ENCODE results near the gene TSGA10IP.

The TSGA10IP gene

DNA sequence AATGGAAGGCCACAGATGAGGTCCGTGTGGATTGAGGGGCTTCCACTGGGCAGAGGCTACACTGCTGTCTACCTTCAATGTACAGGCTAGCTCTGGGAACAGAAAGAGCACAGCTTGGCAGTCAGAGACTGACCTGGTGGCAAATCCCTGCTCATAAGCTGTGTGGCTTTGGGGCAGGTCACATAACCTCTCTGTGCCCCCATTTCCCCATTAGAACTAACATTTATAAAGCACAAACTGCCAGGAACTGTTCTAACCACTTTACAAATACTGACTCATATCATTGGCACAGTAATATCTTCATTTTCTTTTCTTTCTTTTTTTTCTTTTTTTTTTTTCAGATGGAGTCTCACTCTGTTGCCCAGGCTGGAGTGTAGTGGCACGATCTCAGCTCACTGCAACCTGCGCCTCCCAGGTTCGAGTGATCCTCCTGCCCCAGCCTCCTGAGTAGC is 48.2 kb upstream of the TSGA10IP start:
- H3K4me3 ChIP-seq (ENCODE audit: low read depth in 1 of 2, low read length in 2 of 2) = no peak overlapping the region
- no peak overlapping the region for H3K27ac ChIP-seq (ENCODE audit: low read length)
- ATAC-seq (ENCODE audit: insufficient read depth, low read depth) = no peak

DNA sequence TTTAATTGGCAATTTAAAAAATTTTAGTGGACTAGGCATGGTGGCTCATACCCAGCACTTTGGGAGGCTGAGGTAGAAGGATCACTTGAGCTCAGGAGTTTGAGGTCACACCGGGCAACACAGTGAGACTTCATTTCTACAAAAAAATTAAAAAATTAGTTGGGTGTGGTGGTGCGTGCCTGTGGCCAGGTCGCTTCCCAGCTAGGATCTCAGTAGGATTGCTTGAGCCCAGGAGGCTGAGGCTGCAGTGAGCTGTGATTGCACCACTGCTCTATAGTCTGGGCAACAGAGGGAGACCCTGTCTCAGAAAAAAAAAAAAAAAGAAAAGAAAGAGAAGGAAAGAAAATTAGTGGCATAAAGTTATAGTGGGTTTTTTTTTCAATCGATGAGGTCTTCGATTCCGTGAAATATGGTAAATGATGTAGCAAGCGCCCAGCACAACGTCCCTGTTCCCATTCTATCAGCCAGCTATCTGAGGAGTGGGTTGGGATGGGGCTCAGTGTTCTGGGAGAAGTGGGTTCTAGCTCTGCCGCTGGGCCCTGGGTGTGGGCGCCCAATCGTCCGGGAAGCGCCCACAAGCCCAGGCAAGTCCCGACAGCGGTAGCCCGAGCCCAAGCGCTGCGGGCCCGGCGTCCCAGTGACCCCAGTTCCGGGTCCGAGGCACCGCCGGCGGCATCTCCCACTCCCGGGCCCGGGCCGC is 46.5 kb upstream of the TSGA10IP start:
- H3K4me3 ChIP-seq (ENCODE audit: low read depth in 1 of 2, low read length in 2 of 2) = peak overlapping the region in 1 of 2 experiments; percentile 53; a peak in 2 of 4 replicates
- peak overlapping the region; percentile 69 for H3K4me2 ChIP-seq (ENCODE audit: insufficient read depth, low read length)
- TF ChIP-seq EZH2 (IDR thresholded peaks at IDR 0.05; ENCODE audit: borderline replicate concordance, low read depth, low read length, severe bottlenecking) = peak; percentile 5
- TF ChIP-seq CTCF (IDR thresholded peaks at IDR 0.05; ENCODE audit: borderline replicate concordance, extremely low read depth, low read length, poor library complexity, severe bottlenecking) = no peak
- H3K27me3 ChIP-seq (ENCODE audit: insufficient read depth, low read length, poor library complexity) = peaks cover 46% of the 10 kb centered on the region
- H4K20me1 ChIP-seq (ENCODE audit: insufficient read depth, low read length) = 0 out of 2 replicates have a peak, but pooled peaks cover 5% of the 10 kb centered on the region
- no peaks in the 10 kb centered on the region for H3K36me3 ChIP-seq (ENCODE audit: insufficient read depth, low read length)
- peaks cover 23% of the 10 kb centered on the region for H3K4me1 ChIP-seq (ENCODE audit: insufficient read depth, low read length)
- peak overlapping the region; percentile 41; the same call in 1 of the 2 replicates for H2AFZ ChIP-seq (ENCODE audit: low read depth, low read length)
- DNase-seq (no peak), ATAC-seq (ENCODE audit: insufficient read depth, low read depth) (no peak)
- H3K9ac ChIP-seq (ENCODE audit: low read depth, low read length) = peak overlapping the region; percentile 43; the same call in 1 of the 2 replicates
- H3K27ac ChIP-seq (ENCODE audit: low read length) = no peak overlapping the region
- no peaks in the 10 kb centered on the region for H3K79me2 ChIP-seq (ENCODE audit: insufficient read depth, low read length)
- H3K9me3 ChIP-seq (ENCODE audit: insufficient read depth, low read length, severe bottlenecking) = no peaks in the 10 kb centered on the region

More for the DNA sequence above, 48.2 kb upstream of the TSGA10IP start:
- H3K9ac ChIP-seq (ENCODE audit: low read depth, low read length) = no peak overlapping the region
- H3K36me3 ChIP-seq (ENCODE audit: insufficient read depth, low read length) = no peaks in the 10 kb centered on the region
- H3K4me2 ChIP-seq (ENCODE audit: insufficient read depth, low read length) = no peak overlapping the region
- H3K9me3 ChIP-seq (ENCODE audit: insufficient read depth, low read length, severe bottlenecking) = no peaks in the 10 kb centered on the region
- TF ChIP-seq EZH2 (IDR thresholded peaks at IDR 0.05; ENCODE audit: borderline replicate concordance, low read depth, low read length, severe bottlenecking) = no peak
- no peak for TF ChIP-seq CTCF (IDR thresholded peaks at IDR 0.05; ENCODE audit: borderline replicate concordance, extremely low read depth, low read length, poor library complexity, severe bottlenecking)
- H3K4me1 ChIP-seq (ENCODE audit: insufficient read depth, low read length) = peaks cover 34% of the 10 kb centered on the region
- H4K20me1 ChIP-seq (ENCODE audit: insufficient read depth, low read length) = peaks cover 15% of the 10 kb centered on the region; the same call in 1 of the 2 replicates
- DNase-seq = no peak
- H2AFZ ChIP-seq (ENCODE audit: low read depth, low read length) = no peak overlapping the region
- no peaks in the 10 kb centered on the region for H3K79me2 ChIP-seq (ENCODE audit: insufficient read depth, low read length)
- peaks cover 39% of the 10 kb centered on the region for H3K27me3 ChIP-seq (ENCODE audit: insufficient read depth, low read length, poor library complexity)

GRCh38 chr11:65899356-65900124 is 45.7 kb upstream of the TSGA10IP start:
- H3K9ac ChIP-seq (ENCODE audit: low read depth, low read length) = peak overlapping the region; percentile 43
- H3K4me1 ChIP-seq (ENCODE audit: insufficient read depth, low read length) = peaks cover 23% of the 10 kb centered on the region
- DNase-seq = peak; percentile 69
- H3K36me3 ChIP-seq (ENCODE audit: insufficient read depth, low read length) = no peaks in the 10 kb centered on the region
- H2AFZ ChIP-seq (ENCODE audit: low read depth, low read length) = peak overlapping the region; percentile 41
- TF ChIP-seq CTCF (IDR thresholded peaks at IDR 0.05; ENCODE audit: borderline replicate concordance, extremely low read depth, low read length, poor library complexity, severe bottlenecking) (peak; percentile 36), EZH2 (IDR thresholded peaks at IDR 0.05; ENCODE audit: borderline replicate concordance, low read depth, low read length, severe bottlenecking) (peak; percentile 80)
- H3K79me2 ChIP-seq (ENCODE audit: insufficient read depth, low read length) = no peaks in the 10 kb centered on the region
- 0 out of 2 replicates have a peak, but pooled peaks cover 5% of the 10 kb centered on the region for H4K20me1 ChIP-seq (ENCODE audit: insufficient read depth, low read length)
- peak overlapping the region in 1 of 2 experiments; percentile 53; a peak in 2 of 4 replicates for H3K4me3 ChIP-seq (ENCODE audit: low read depth in 1 of 2, low read length in 2 of 2)
- H3K4me2 ChIP-seq (ENCODE audit: insufficient read depth, low read length) = peak overlapping the region; percentile 69
- H3K27ac ChIP-seq (ENCODE audit: low read length) = no peak overlapping the region
- peaks cover 46% of the 10 kb centered on the region for H3K27me3 ChIP-seq (ENCODE audit: insufficient read depth, low read length, poor library complexity)
- H3K9me3 ChIP-seq (ENCODE audit: insufficient read depth, low read length, severe bottlenecking) = no peaks in the 10 kb centered on the region
- peak; percentile 69 for ATAC-seq (ENCODE audit: insufficient read depth, low read depth)

All from DND-41 (cell line).